IPS-20b (cell line): Measurements from ENCODE around the gene CTBP2.

ENCODE experiments used
- H3K27ac ChIP-seq: one replicate; pipeline ENCODE4 v1.5.1; 2013; ENCODE audit warnings: low read length
- H3K27me3 ChIP-seq: 2 replicates; pipeline ENCODE4 v1.6.1; 2013; ENCODE audit warnings: mild to moderate bottlenecking, low read length, inconsistent platforms; ENCODE audit not compliant: insufficient read depth
- H3K36me3 ChIP-seq: 2 replicates; pipeline ENCODE4 v1.6.1; 2013; ENCODE audit warnings: low read depth, mild to moderate bottlenecking, inconsistent platforms, low read length, moderate library complexity; ENCODE audit not compliant: insufficient read depth
- H3K4me1 ChIP-seq: 2 replicates; pipeline ENCODE4 v1.6.1; 2013; ENCODE audit warnings: mild to moderate bottlenecking, control low read depth, inconsistent platforms, low read length, moderate library complexity; ENCODE audit not compliant: insufficient read depth
- H3K4me3 ChIP-seq: 2 replicates; pipeline ENCODE4 v1.5.1; 2013; ENCODE audit warnings: mild to moderate bottlenecking, low read length, inconsistent platforms
- H3K9ac ChIP-seq: 2 replicates; pipeline ENCODE4 v1.6.1; 2013; ENCODE audit warnings: low read depth, mild to moderate bottlenecking, inconsistent platforms, low read length, moderate library complexity
- H3K9me3 ChIP-seq: 2 replicates; pipeline ENCODE4 v1.6.1; 2013; ENCODE audit warnings: mild to moderate bottlenecking, low read depth, low read length, inconsistent platforms; ENCODE audit not compliant: insufficient read depth

Gene CTBP2

DNA sequence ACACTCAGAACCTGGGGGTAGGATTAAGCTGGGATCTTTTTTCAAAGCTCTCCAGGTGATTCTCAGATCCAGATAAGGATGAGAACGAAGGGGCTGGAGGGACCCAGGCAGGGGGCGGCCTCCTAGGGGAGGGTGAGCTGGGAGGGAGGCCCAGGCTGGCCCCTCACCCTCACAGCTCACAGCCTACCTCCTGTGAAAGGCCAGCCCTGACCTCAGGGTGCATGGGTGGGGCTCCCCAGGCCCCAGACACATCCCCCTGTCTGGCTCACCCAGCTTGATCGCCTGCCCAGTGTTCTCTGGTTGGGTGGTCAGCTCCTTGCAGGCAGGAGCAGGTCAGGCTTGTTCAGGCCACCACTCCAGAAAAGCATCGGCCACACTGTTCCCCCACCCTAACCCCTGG lies 24.3 kb downstream of the CTBP2 start:
- H3K36me3 ChIP-seq: peaks cover 78% of the 10 kb centered on the region
- peaks cover 70% of the 10 kb centered on the region for H3K4me1 ChIP-seq
- no peaks in the 10 kb centered on the region for H3K27me3 ChIP-seq
- no peak overlapping the region for H3K4me3 ChIP-seq
- no peak overlapping the region for H3K9ac ChIP-seq
- H3K9me3 ChIP-seq: no peaks in the 10 kb centered on the region
- H3K27ac ChIP-seq: no peak overlapping the region

DNA sequence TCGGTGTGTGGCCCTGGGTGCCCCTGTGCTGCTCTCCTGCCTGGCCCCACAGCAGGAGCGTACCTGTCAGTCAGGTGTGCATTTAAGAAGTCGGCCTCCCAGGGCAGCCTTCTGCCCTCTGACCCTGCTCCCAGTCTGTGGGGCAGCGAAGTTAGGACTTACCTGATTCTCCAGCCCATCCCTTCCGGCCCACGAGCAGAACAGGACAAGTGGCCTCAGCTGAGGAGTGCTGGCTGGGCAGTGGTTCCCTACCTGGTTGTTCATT lies 24.7 kb downstream of the CTBP2 start:
- no peaks in the 10 kb centered on the region for H3K9me3 ChIP-seq
- no peaks in the 10 kb centered on the region for H3K27me3 ChIP-seq
- peaks cover 82% of the 10 kb centered on the region for H3K36me3 ChIP-seq
- peaks cover 70% of the 10 kb centered on the region for H3K4me1 ChIP-seq
- no peak overlapping the region for H3K27ac ChIP-seq
- peak overlapping the region; percentile 2; the same call in 1 of the 2 replicates for H3K4me3 ChIP-seq
- H3K9ac ChIP-seq: no peak overlapping the region

DNA sequence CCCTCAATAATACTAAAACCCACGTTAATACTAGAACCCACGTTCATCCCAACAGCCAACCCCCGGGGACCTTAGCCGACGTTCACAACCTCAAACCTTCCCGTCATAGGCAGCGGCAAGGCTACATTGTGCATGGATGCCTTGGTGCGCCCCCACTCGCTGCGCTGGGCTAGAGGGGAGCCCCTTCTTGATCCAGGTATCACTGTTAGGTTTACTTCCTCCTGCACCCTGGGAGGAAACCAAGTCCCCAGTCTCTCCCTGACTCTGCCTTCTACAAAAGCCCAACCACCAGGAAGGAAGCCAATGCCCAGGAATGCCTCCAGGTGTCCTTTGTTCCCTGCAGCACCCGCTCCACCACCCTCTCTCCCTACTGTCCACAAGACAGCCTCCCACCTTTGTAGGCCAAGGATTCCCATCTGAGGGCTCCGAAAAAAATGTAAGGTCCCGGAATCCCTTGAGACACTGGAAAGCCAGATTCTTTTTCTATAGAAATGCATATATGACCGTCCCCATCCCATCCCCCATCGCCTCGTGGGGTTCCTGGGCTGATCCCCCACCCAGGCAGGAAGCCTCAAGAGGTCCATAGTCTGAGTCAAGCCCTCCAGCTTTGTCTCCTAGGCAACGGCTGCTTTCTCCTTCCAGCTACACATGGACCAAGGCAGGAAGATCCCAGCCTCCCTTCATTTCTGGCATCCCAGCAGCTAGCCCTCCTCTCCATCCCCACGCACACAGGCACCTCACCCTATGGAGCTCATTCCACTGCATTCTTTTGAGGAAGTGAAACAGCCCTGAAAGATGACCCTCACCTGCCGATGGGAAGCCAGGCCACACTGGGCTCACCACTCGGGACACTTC lies 25.2 kb downstream of the CTBP2 start:
- no peak overlapping the region for H3K27ac ChIP-seq
- H3K4me1 ChIP-seq: peaks cover 68% of the 10 kb centered on the region

GRCh38 chr10:125134483-125134848 lies 25.9 kb downstream of the CTBP2 start:
- H3K27ac ChIP-seq: peak overlapping the region; percentile 52
- H3K9me3 ChIP-seq: no peaks in the 10 kb centered on the region
- H3K27me3 ChIP-seq: no peaks in the 10 kb centered on the region
- no peak overlapping the region for H3K4me3 ChIP-seq
- H3K4me1 ChIP-seq: peaks cover 65% of the 10 kb centered on the region
- H3K9ac ChIP-seq: no peak overlapping the region
- H3K36me3 ChIP-seq: peaks cover 86% of the 10 kb centered on the region

More for the DNA sequence above, 25.2 kb downstream of the CTBP2 start:
- H3K9me3 ChIP-seq: no peaks in the 10 kb centered on the region
- peaks cover 86% of the 10 kb centered on the region for H3K36me3 ChIP-seq
- H3K9ac ChIP-seq: no peak overlapping the region
- H3K27me3 ChIP-seq: no peaks in the 10 kb centered on the region
- H3K4me3 ChIP-seq: peak overlapping the region; percentile 2; the same call in 1 of the 2 replicates

- peak overlapping the region; percentile 52 for H3K27ac ChIP-seq
- H3K9ac ChIP-seq: no peak overlapping the region; the same call in 1 of the 2 replicates
- H3K4me1 ChIP-seq: peaks cover 65% of the 10 kb centered on the region
- H3K27me3 ChIP-seq: no peaks in the 10 kb centered on the region
- peaks cover 87% of the 10 kb centered on the region for H3K36me3 ChIP-seq
- no peaks in the 10 kb centered on the region for H3K9me3 ChIP-seq
- H3K4me3 ChIP-seq: peak overlapping the region; percentile 2; the same call in 1 of the 2 replicates
Observed at GRCh38 chr10:125133696-125134482, 26.5 kb downstream of the CTBP2 start.

DNA sequence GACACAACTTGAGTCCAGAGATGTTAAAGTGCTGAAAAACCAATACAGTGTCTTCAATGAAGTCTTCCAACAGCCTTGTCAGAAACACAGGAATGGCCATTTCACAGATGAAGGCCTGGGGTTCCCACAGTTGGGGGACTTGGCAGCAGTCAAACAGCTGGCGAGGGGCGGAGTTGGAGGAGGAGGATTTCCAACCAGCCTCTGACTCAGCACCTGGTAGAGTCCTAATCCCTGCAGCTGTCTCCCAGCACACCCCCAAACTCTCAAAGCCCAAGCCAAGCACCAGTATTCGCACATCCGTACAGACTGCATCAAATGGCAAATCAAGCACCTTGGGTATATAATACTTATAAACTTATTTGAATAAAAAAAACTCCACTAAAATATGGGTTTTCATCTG lies 28.0 kb downstream of the CTBP2 start:
- Histone ChIP-seq H3K9ac (no peak overlapping the region), H3K36me3 (peaks cover 86% of the 10 kb centered on the region), H3K9me3 (no peaks in the 10 kb centered on the region), H3K27me3 (no peaks in the 10 kb centered on the region), H3K4me1 (peaks cover 52% of the 10 kb centered on the region), H3K4me3 (no peak overlapping the region), H3K27ac (no peak overlapping the region)

- Histone ChIP-seq H3K4me1 (peaks cover 38% of the 10 kb centered on the region), H3K4me3 (no peak overlapping the region), H3K27ac (no peak overlapping the region), H3K27me3 (no peaks in the 10 kb centered on the region), H3K9me3 (no peaks in the 10 kb centered on the region), H3K36me3 (peaks cover 88% of the 10 kb centered on the region), H3K9ac (no peak overlapping the region)
Observed at GRCh38 chr10:125130916-125131315, 29.4 kb downstream of the CTBP2 start.

GRCh38 chr10:125130260-125130659 lies 30.1 kb downstream of the CTBP2 start:
- Histone ChIP-seq H3K9ac (no peak overlapping the region), H3K27me3 (no peaks in the 10 kb centered on the region), H3K4me3 (no peak overlapping the region), H3K27ac (no peak overlapping the region), H3K36me3 (peaks cover 89% of the 10 kb centered on the region), H3K9me3 (no peaks in the 10 kb centered on the region), H3K4me1 (peaks cover 34% of the 10 kb centered on the region)

DNA sequence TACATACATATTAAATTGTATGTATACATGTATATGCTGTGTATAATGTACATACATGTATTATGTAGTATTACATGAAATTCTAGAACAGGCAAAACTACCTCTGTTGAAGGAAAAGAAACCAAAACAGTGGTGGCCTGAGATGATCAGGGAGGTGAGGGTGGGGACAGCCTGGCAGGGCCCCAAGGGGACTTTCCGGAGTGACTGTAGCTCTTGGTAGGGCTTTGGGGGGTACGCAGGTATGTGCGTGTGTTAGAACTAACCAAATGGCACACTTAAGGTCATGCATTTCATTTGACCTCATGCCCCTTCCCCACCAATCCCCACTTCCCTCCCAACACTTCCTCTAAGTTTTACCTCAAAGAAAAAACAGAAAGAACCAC lies 31.3 kb downstream of the CTBP2 start:
- Histone ChIP-seq H3K36me3 (peaks cover 95% of the 10 kb centered on the region), H3K27me3 (no peaks in the 10 kb centered on the region)

GRCh38 chr10:125128397-125129075 lies 31.8 kb downstream of the CTBP2 start:
- Histone ChIP-seq H3K36me3 (peaks cover 92% of the 10 kb centered on the region), H3K4me1 (peaks cover 29% of the 10 kb centered on the region), H3K4me3 (no peak overlapping the region)

More for the DNA sequence above, 31.3 kb downstream of the CTBP2 start:
- Histone ChIP-seq H3K9me3 (no peaks in the 10 kb centered on the region), H3K9ac (no peak overlapping the region), H3K4me3 (no peak overlapping the region), H3K27ac (no peak overlapping the region), H3K4me1 (peaks cover 32% of the 10 kb centered on the region)

DNA sequence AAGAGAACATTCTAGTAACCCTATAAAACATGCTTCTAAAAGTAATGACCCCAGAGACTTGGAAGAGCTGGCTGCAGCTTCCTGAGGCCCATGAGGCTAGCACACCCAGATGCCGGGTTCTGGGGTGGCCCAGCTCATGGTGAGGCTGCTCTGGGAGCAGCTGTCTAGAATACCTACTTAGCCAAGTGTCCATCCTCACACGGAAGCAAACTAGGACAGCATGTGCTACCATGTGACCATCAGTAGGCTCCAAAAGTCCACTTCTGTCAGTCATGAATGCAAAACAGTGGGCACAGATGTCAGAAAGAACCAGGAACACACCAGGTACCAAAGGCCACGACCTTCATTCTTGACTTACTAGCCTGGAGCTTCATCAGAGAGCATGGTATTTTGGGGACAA lies 32.4 kb downstream of the CTBP2 start:
- Histone ChIP-seq H3K4me1 (peaks cover 24% of the 10 kb centered on the region), H3K9ac (no peak overlapping the region), H3K4me3 (no peak overlapping the region), H3K27ac (no peak overlapping the region), H3K27me3 (no peaks in the 10 kb centered on the region), H3K36me3 (peaks cover 89% of the 10 kb centered on the region), H3K9me3 (no peaks in the 10 kb centered on the region)

More at GRCh38 chr10:125128397-125129075, 31.8 kb downstream of the CTBP2 start:
- no peak overlapping the region for H3K9ac ChIP-seq
- H3K9me3 ChIP-seq: no peaks in the 10 kb centered on the region
- H3K27ac ChIP-seq: no peak overlapping the region
- no peaks in the 10 kb centered on the region for H3K27me3 ChIP-seq
